Mammary epithelial cell (primary cell): ENCODE measurements around the gene SEC14L1.

ENCODE experiments used
- CTCF ChIP-seq, 2 donors: IDR thresholded peaks in 1 of 2; conservative IDR thresholded peaks in 1 of 2; 2 replicates each; pipeline ENCODE4 v1.5.1; 2011 to 2012; ENCODE audit warnings: inconsistent platforms in 2 of 2, low read length in 2 of 2, mild to moderate bottlenecking in 2 of 2, control low read depth in 1 of 2, low read depth in 1 of 2; ENCODE audit not compliant: insufficient read depth in 1 of 2; ENCODE audit errors: extremely low read depth in 1 of 2
- EZH2 ChIP-seq: IDR thresholded peaks from 2 replicates; pipeline ENCODE4 v1.6.1; 2012; ENCODE audit warnings: low read length, inconsistent platforms, borderline replicate concordance

- TF ChIP-seq CTCF (conservative IDR thresholded peaks at IDR 0.05 in 1 of 2, IDR thresholded peaks at IDR 0.05 in 1 of 2; ENCODE audit: extremely low read depth in 1 of 2, insufficient read depth in 1 of 2, low read depth in 1 of 2, low read length in 2 of 2) (no peak), EZH2 (no peak)
Observed at GRCh38 chr17:77251622-77252183, 110.9 kb downstream of the SEC14L1 start.
